Subcutaneous abdominal adipose tissue (tissue), 5 donors: Measurements from ENCODE around the gene RGS2.

Experiments used
- H3K27ac ChIP-seq: one replicate; pipeline ENCODE4 v1.7.0; 2013; ENCODE audit warnings: low read depth, mild to moderate bottlenecking, inconsistent platforms, low read length, moderate library complexity
- H3K27me3 ChIP-seq, 5 donors: one replicate each; pipeline ENCODE4 v1.7.0; 2013; ENCODE audit warnings: low read length in 5 of 5, inconsistent platforms in 1 of 5; ENCODE audit not compliant: control insufficient read depth in 5 of 5, insufficient read depth in 4 of 5
- H3K36me3 ChIP-seq, 5 donors: one replicate each; pipeline ENCODE4 v1.7.0; 2013; ENCODE audit warnings: low read length in 5 of 5; ENCODE audit not compliant: control insufficient read depth in 5 of 5, insufficient read depth in 5 of 5
- H3K4me1 ChIP-seq, 5 donors: one replicate each; pipeline ENCODE4 v1.7.0; 2013; ENCODE audit warnings: low read length in 5 of 5, mild to moderate bottlenecking in 3 of 5, moderate library complexity in 1 of 5; ENCODE audit not compliant: control insufficient read depth in 5 of 5, insufficient read depth in 5 of 5
- H3K4me3 ChIP-seq, 5 donors: one replicate each; pipeline ENCODE4 v1.7.0; 2013; ENCODE audit warnings: low read length in 5 of 5, low read depth in 1 of 5
- H3K9ac ChIP-seq, 5 donors: one replicate each; pipeline ENCODE4 v1.7.0; 2013; ENCODE audit warnings: low read length in 5 of 5, mild to moderate bottlenecking in 4 of 5, moderate library complexity in 3 of 5
- H3K9me3 ChIP-seq, 5 donors: one replicate each; pipeline ENCODE4 v1.7.0; 2013; ENCODE audit warnings: low read length in 5 of 5; ENCODE audit not compliant: control insufficient read depth in 5 of 5
- donor health status: healthy.
- donor health status: healthy.
- donor health status: healthy.
- donor health status: healthy.
- donor health status: healthy.

Gene RGS2

DNA sequence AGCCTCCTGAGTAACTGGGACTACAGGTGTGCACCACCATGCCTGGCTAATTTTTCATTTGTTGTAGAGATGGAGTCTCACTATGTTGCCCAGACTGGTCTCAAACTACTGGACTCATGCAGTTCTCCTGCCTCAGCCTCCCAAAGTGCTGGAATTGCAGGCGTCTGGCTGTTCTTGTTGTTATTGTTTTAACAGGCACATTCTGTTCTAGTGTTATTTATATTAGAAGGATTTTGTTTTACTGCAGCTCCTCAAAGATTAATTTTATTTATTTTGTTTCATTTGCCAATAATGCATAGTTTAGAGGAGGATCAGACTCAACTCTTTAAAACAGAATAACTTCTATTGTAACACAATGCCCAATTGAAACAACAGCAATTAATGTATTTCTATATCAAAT, 35.5 kb downstream of the RGS2 start:
- H3K4me1 ChIP-seq, result no peaks in the 10 kb centered on the region
- H3K9ac ChIP-seq, result no peak overlapping the region
- H3K36me3 ChIP-seq, result no peaks in the 10 kb centered on the region
- H3K27me3 ChIP-seq, result no peaks in the 10 kb centered on the region
- H3K27ac ChIP-seq, result no peak overlapping the region
- H3K9me3 ChIP-seq, result no peaks in the 10 kb centered on the region
- H3K4me3 ChIP-seq, result no peak overlapping the region

DNA sequence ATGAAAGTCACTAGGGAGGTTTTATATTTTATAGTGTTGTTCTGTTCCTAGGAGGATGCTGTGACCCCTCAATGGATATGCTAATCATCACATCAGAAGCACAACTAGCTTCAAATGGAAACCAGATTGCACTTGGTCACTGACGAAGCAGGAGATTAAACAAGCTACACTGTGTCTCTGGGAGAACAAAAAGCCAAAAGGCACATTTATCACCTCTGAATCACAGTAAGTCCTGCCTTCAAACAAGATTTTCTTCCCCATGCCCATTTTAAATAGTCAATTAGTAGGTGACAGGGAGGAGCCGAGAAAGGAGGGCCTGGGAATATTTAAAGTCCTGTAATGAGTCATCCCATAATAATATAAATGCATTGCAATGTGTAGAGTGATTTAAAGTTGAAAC, 38.1 kb downstream of the RGS2 start:
- Histone ChIP-seq H3K9ac (no peak overlapping the region), H3K27me3 (no peaks in the 10 kb centered on the region), H3K4me1 (no peaks in the 10 kb centered on the region), H3K9me3 (no peaks in the 10 kb centered on the region), H3K36me3 (no peaks in the 10 kb centered on the region), H3K4me3 (no peak overlapping the region), H3K27ac (no peak overlapping the region)

DNA sequence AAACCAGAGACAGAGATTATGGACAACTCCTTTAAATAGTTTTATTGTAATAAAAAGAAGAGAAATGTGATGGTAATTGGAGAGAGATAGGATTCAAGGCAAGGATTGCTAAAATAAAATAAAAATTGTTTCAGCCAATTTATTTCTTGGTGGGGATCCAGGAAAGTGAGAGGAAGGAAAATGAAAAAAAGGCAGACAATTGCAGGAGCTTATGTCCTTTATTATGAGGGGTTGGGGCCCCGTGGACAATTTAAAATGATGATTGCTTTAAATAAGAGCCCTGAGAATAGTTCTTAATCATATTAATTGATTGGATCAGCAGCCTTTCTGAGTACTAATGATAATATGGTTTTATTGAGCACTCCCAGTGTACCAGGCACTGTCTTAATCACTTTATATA, 40.2 kb downstream of the RGS2 start:
- no peaks in the 10 kb centered on the region for H3K27me3 ChIP-seq
- no peak overlapping the region for H3K4me3 ChIP-seq
- H3K36me3 ChIP-seq, result no peaks in the 10 kb centered on the region
- H3K4me1 ChIP-seq, result no peaks in the 10 kb centered on the region
- no peak overlapping the region for H3K27ac ChIP-seq
- H3K9ac ChIP-seq, result no peak overlapping the region
- no peaks in the 10 kb centered on the region for H3K9me3 ChIP-seq

DNA sequence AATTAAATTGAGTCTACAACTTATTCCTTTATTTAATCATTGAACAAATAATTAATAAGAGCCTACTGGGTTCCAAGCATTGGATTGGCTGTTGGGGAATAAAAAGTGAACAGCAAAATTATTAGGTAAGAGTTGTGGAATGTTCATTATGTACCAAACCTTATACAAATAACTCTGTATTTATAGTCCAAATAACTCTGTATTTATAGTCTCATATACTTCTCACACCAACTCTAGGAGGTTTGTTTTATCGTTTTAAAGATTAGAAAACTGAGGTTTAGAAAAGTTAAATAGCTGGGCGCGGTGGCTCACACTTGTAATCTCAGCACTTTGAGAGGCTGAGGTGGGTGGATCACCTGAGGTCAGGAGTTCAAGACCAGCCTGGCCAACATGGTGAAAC, 40.6 kb downstream of the RGS2 start:
- Histone ChIP-seq H3K4me1 (no peaks in the 10 kb centered on the region), H3K27ac (no peak overlapping the region), H3K4me3 (no peak overlapping the region), H3K27me3 (no peaks in the 10 kb centered on the region), H3K9me3 (no peaks in the 10 kb centered on the region), H3K36me3 (no peaks in the 10 kb centered on the region), H3K9ac (no peak overlapping the region)

DNA sequence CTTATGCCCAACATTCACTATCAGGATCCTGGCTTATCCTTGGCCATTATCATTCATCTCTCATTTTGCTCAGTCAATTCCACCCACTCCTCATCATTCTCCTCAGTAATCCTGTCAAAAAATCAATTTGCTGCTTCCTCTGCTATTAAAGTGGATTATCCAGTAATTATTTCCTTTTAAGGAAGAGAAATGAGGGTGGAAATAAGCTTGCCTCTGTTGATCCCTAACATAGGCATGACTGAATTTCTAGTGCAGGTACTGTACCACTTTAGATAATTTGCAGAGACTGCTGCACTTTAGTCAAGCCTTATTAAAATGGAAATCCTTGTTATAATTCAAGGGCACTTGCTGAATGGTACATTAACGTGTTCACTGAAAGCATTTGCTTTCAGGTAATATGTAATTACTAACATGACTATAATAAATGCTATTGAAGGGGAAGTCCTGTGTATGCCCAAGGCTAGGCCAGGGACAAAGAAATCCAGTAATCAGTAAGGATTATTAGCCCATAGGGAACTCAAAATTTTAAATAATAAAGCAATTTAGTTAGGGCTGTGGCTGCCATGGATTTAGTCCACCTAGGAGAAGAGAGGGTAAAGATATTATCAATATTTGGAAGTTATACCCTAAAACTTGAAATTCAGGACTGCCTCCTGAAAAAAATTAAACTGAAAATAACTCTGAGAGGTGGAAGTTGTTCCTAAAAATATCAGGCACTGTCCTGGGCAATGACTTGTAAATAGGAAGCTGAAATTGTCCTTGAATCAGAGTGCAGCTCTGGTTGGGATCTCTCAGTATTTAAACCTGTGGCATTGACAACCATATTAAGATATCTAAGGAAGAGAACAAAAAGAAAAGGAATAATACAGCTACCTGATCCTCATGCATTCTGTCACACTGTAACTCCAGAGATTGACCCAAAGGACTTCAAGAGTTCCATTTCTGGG, 43.4 kb downstream of the RGS2 start:
- Histone ChIP-seq H3K4me1 (no peaks in the 10 kb centered on the region), H3K27ac (no peak overlapping the region), H3K36me3 (no peaks in the 10 kb centered on the region)

DNA sequence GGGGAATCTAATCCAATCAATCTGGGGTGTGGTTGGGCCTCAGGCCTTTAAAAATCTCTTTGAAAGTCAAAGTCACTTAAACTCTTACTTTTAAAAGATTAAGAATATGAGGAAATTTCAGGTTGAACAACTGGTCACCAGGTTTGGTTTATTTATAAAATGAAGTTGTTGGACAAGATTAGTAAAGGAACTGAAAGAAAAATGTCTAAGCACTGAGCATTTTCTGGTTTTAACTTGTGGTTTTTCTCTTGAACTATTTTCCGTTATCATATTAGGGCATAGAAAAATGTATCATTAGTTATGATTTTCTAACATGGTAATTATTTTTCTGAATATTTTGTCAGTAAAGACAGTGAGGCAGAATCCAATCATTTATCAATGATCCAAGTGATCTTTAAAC, 49.6 kb downstream of the RGS2 start:
- no peak overlapping the region for H3K27ac ChIP-seq
- no peaks in the 10 kb centered on the region for H3K9me3 ChIP-seq
- H3K27me3 ChIP-seq, result no peaks in the 10 kb centered on the region
- no peaks in the 10 kb centered on the region for H3K36me3 ChIP-seq
- no peaks in the 10 kb centered on the region for H3K4me1 ChIP-seq
- no peak overlapping the region for H3K9ac ChIP-seq
- H3K4me3 ChIP-seq, result no peak overlapping the region

More for the DNA sequence above, 43.4 kb downstream of the RGS2 start:
- H3K9me3 ChIP-seq, result no peaks in the 10 kb centered on the region
- no peaks in the 10 kb centered on the region for H3K27me3 ChIP-seq
- no peak overlapping the region for H3K9ac ChIP-seq
- H3K4me3 ChIP-seq, result no peak overlapping the region

DNA sequence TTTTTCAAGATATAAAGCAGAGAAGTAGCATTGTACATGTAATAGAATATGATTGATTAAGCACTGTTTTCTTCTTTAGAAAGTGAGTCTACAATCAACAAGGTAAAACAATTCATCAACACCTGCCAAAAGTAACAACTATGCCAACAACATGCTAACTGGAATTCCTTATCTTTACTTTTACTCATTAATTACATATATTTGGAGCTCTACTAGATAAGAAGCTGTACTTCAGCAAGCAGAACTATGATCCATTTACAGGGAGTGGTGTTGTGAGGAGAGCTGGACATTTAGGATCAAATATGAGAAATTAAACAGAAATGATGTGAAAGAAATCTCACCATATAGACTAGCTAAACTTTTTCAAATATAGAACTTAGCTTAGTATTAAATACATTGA, 51.0 kb downstream of the RGS2 start:
- Histone ChIP-seq H3K4me1 (no peaks in the 10 kb centered on the region), H3K4me3 (no peak overlapping the region), H3K27ac (no peak overlapping the region), H3K9me3 (no peaks in the 10 kb centered on the region), H3K9ac (no peak overlapping the region), H3K36me3 (no peaks in the 10 kb centered on the region), H3K27me3 (no peaks in the 10 kb centered on the region)

DNA sequence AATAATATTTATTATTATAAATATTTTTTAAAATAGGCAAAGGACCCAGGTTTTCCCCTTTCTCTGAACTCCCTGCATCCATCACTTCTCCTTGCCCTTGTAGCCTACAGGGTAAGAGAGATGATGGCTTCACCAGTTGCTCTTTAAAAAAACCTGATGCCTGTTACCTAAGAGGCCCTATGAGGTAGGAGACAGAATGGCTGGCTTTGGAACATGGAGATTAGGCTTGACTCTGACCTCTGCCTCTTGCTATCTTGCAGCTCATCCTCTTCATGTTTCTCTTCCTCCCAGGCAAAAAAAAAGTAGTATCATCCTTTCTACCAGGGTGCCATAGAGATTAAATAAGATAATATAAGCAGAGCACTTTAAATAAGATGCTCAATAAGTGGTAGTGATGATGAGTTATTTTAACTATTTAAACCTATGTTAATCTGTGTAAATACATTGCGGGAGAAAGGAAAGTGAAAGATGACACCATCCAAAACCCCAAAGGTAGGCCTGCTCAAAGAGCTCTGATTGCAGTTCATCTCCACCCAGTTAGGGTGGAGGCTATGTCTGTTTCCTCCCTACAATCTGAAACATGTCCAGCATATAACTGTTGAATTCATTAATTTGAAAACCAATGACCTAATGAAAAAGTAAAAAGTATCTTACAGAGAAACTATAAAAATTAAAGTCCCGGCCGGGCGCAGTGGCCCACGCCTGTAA, 51.8 kb downstream of the RGS2 start:
- Histone ChIP-seq H3K9ac (no peak overlapping the region), H3K4me1 (no peaks in the 10 kb centered on the region)

DNA sequence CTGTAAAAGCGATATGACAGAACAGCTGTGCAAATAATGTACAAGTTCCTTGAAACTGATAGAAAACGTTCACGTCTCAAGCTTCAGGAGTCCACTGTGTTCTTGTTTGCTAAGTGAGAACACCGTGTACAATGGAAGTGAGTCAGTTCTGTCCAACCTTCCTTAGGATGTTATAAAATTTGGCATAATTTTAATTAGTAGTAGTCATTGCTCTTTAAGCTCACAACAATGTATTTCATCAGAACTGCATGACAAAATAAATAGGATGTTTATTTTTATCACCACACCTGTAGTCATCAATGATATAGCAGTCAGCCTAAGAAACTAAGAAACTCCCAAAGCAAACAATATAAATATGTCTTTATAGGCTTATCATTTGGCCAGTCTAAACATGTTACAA, 53.0 kb downstream of the RGS2 start:
- Histone ChIP-seq H3K9ac (no peak overlapping the region), H3K36me3 (no peaks in the 10 kb centered on the region), H3K4me3 (no peak overlapping the region), H3K4me1 (no peaks in the 10 kb centered on the region), H3K27ac (no peak overlapping the region), H3K9me3 (no peaks in the 10 kb centered on the region), H3K27me3 (no peaks in the 10 kb centered on the region)

More for the DNA sequence above, 51.8 kb downstream of the RGS2 start:
- no peak overlapping the region for H3K4me3 ChIP-seq
- no peaks in the 10 kb centered on the region for H3K27me3 ChIP-seq
- no peaks in the 10 kb centered on the region for H3K9me3 ChIP-seq
- no peaks in the 10 kb centered on the region for H3K36me3 ChIP-seq
- H3K27ac ChIP-seq, result no peak overlapping the region
